GM10248 (cell line): ENCODE data around the gene CRYGC.
"Not testable (repeated sequence)": the region's sequence is repeated elsewhere in the genome, so short reads cannot be mapped to it uniquely, and the experiment has no call there.

Source experiments
- CTCF ChIA-PET: fragments of 300-600 bp; sonication (Branson Sonifier 250); formaldehyde crosslinking; extraction: SDS; loops from one replicate; lab custom pipeline; 2021; ENCODE audit warnings: antibody characterized with exemption; lab: Yijun Ruan, JAX
- POLR2A ChIA-PET: fragments of 350-650 bp; sonication (Branson Sonifier 250); formaldehyde crosslinking; extraction: SDS; loops from one replicate; lab custom pipeline; 2020; ENCODE audit warnings: antibody characterized with exemption; lab: Yijun Ruan, JAX
- DNase-seq: peaks from one replicate; pipeline ENCODE4 v3.0.0; 2012; ENCODE audit errors: extremely low spot score
- CTCF ChIP-seq: IDR thresholded peaks from 2 replicates; pipeline ENCODE4 v1.5.1; 2012; ENCODE audit warnings: mild to moderate bottlenecking, low read depth; ENCODE audit errors: extremely low read depth, missing control alignments, control extremely low read depth

CRYGC gene

GRCh38 chr2:208128136-208128535, 1.5 kb downstream of the CRYGC start:
- ChIA-PET POLR2A (no interaction called here), CTCF (no interaction called here)
- DNase-seq = no peak
- TF ChIP-seq CTCF = no peak

DNA sequence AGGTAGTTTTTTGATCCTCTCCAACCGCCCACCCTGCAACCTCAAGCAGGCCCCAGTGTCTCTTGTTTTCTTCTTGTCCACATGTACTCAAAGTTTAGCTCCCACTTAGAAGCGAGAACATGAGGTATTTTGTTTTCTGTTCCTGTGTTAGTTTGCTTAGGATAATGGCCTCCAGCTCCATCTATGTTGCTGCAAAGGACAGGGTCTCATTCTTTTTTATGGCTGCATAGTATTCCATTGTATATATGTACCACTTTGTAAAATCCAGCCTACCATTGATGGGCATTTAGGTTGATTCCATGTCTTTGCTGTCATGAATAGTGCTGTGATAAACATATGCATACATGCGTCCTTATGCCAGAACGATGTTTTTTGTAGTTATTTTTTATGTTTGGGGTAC, 2.5 kb downstream of the CRYGC start:
- TF ChIP-seq CTCF = no peak
- CTCF ChIA-PET = no interaction called here
- DNase-seq = no peak
- POLR2A ChIA-PET = no interaction called here

DNA sequence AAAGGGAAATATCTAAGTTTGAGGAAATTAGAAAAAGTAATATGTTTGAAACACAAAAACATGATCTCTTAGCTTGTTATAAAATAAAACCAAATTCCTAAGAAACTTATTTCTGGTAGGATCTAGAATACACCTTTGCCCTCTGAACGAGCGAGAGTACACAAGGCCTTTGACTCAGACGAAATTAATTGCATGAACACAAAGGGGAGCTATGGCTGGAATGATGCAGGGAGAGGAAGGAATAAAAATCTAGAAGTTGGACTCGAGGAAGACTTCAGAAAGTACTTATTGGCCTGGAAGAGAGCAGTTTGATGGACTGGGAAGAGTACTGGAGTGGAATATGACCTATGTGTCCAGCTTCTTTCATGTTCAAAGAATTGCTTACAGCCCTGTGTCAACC, 4.4 kb downstream of the CRYGC start:
- ChIA-PET POLR2A (no interaction called here), CTCF (interaction anchor here (1.0 kb wide), 1 partner anchor 11 kb away, joined by 3 read pairs; no protein-coding TSS in a partner anchor)
- no peak for DNase-seq
- no peak for TF ChIP-seq CTCF

DNA sequence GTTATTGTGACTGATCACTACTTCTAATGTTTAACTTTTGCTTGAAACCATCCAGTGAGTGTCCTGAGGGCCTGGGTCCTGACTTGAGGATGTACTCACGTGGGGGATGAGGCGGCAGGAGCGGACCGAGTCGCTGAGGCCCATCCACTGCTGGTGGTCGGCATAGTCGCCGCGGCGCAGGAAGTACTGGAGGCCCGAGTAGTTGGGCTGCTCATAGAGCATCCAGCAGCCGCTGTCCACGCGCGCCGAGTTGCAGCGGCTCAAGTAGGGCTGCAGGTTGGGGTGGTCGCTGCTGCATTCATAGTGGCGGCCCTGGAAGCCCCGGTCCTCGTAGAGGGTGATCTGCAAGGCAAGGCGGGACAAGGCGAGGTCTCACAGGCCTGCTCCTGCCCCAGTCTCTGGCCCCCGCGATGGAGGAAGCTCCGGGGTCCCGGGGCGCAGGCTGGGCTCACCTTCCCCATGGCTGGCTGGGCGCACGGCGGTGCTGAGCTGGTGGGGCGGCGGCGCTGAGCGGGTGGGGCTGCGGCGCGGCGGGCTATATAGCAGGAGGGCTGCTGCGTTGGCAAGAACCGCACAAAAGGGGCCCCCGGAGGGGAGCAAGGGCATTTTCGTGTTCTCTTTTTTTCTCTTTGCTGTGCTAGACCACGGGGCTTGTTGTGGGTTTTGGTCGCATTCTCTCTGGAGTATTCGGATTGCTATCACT, 5.5 kb downstream of the CRYGC start, which contains the start of gene CRYGD:
Gene CRYGD (minus strand): TSS at position 512 of the 703 bp plus-strand sequence. CDS start 51 bp downstream, at position 461.
- CTCF ChIA-PET = interaction anchor here (1.0 kb wide), 1 partner anchor 12 kb away, joined by 3 read pairs; no protein-coding TSS in a partner anchor
- POLR2A ChIA-PET, DNase-seq: not testable (repeated sequence)

DNA sequence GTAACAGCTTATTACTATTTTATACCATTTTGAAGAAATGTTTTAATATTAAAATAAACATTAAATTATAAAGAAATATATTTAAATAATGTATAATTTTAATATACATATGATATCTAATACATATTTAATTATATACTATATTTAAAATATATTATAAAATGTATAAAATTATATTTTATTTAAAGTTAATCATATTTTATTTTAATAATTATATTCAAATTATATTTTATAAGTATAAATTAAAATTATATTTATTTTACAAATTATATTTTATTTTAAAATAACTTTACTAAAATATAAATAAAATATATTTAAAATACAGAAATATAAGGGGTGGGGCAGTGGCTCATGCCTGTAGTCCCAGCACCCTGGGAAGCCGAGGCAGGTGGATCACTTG, 7.4 kb downstream of the CRYGC start:
- no peak for DNase-seq
- ChIA-PET POLR2A (no interaction called here), CTCF (no interaction called here)
- no peak for TF ChIP-seq CTCF

GRCh38 chr2:208118918-208119317, 10.7 kb downstream of the CRYGC start:
- TF ChIP-seq CTCF = no peak
- no peak for DNase-seq
- ChIA-PET CTCF (interaction anchor here (2.0 kb wide), 1 partner anchor 12 kb away, joined by 4 read pairs; no protein-coding TSS in a partner anchor), POLR2A (no interaction called here)

DNA sequence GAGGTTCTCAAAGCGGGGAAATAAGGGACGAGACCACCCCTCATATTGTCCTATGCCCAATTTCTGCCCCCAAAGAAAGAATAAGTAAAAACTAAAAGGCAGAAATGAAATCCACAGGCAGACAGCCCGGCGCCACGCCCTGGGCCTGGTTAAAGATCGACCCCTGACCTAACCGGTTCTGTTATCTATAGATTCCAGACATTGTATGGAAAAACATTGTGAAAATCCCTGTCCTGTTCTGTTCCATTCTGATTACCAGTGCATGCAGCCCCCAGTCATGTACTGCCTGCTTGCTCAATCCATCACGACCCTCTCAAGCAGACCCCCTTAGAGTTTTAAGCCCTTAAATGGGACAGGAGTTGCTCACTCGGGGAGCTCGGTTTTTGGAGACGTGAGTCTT, 12.2 kb downstream of the CRYGC start:
- CTCF ChIA-PET, DNase-seq, POLR2A ChIA-PET: not testable (repeated sequence)

GRCh38 chr2:208112969-208113368, 16.7 kb downstream of the CRYGC start:
- ChIA-PET CTCF (no interaction called here), POLR2A (no interaction called here)
- no peak for DNase-seq
- TF ChIP-seq CTCF = no peak

GRCh38 chr2:208112273-208112745, 17.3 kb downstream of the CRYGC start:
- CTCF ChIA-PET, POLR2A ChIA-PET, DNase-seq: not testable (repeated sequence)
